Measurements from ENCODE around the gene LENEP. TPM values are rescaled to one million over a fixed set of nuclear protein-coding genes. Genes with fewer than 3 reads are reported as not detected.

LENEP gene
- total RNA-seq, 2 donors from 2014 or later, result not detected

DNA sequence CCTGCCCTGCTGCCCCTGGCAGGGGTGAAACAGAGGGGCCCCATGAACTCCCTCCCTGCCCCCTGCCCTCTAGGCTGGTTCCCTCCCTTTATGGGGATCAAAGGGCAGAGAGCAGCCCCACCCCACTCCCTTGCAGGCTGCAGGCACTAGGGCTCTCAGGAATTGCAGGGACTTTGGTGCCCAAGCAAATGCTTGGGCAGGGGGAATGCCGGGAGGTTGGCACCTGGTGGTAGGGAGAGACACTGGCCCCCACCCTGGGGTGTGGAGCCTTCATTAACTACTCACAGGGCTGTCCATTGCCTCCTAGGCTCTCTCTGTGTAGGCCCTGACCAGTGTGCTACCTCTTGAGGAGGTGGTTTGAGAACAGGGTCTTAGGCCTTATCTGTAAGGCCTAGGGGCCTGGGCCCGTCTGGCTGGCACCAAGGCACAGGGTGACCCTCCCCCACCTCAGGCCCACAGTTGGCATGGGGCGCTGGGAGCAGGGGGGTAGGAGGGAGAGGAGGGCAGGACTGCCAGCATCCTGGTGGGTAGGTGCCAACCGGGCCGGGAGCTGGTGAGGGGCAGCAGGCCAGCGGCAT, 14.0 kb downstream of the LENEP start:
- DNase-seq (ENCODE audit: low spot score), result no peak
- Histone ChIP-seq H3K36me3 (no peaks in the 10 kb centered on the region), H3K4me1 (peaks cover 0 to 86% of the 10 kb centered on the region in 2 donors), H3K27ac (peak overlapping the region; percentile 98 to 99), H3K4me3 (peak overlapping the region in 1 of 2 donors; percentile 20), H3K9me3 (no peaks in the 10 kb centered on the region), H3K27me3 (no peaks in the 10 kb centered on the region)
- TF ChIP-seq, protein P1, sequence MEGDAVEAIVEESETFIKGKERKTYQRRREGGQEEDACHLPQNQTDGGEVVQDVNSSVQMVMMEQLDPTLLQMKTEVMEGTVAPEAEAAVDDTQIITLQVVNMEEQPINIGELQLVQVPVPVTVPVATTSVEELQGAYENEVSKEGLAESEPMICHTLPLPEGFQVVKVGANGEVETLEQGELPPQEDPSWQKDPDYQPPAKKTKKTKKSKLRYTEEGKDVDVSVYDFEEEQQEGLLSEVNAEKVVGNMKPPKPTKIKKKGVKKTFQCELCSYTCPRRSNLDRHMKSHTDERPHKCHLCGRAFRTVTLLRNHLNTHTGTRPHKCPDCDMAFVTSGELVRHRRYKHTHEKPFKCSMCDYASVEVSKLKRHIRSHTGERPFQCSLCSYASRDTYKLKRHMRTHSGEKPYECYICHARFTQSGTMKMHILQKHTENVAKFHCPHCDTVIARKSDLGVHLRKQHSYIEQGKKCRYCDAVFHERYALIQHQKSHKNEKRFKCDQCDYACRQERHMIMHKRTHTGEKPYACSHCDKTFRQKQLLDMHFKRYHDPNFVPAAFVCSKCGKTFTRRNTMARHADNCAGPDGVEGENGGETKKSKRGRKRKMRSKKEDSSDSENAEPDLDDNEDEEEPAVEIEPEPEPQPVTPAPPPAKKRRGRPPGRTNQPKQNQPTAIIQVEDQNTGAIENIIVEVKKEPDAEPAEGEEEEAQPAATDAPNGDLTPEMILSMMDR (IDR thresholded peaks at IDR 0.05), result no peak

DNA sequence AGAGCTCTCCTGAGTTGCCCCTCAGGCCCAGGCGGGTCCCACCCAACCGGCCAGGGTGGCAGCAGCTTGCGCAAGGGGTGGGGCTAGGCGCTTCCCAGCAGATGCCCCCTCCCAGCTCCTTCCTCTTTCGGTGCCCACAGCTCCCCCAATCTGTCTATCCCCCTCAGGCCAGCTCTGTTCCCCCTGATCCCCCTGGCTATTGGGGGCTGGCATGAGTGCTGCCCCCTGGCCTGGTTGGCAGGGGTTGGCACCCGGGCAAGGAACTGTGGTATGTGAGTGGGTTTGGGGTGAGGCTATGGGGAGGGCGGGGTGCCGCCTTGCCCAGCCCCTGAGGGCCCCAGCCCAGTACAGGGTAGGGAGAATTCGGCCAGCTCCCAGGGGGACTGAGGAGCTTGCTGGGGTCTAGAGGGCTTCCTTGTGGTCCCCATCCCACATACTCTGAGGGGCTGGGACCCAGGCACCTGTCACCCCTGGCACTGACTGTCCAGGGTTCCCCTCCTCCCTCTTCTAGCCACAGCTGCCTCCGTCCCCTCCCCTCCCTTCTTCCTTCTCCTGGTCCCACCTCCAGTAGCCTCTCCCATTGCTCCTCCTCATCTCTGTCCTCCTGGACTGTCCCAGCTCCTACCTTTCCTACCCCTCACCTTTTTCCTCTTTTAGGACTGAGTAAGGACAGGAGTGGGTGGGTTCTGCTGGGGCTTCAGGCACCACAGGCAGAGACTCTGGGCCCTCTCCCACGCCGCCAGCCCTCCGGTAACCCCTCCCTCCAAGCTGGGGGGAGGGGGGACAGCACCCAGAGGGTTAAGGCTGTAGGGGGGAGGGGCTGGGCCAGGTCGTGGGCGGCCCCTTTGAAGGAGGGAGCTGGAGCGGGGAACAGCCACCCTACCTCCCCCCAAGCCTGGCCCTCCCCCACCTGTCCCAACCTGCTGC, 14.9 kb downstream of the LENEP start:
- Histone ChIP-seq H3K27me3 (no peaks in the 10 kb centered on the region), H3K9me3 (no peaks in the 10 kb centered on the region), H3K4me1 (peaks cover 0 to 93% of the 10 kb centered on the region in 2 donors), H3K36me3 (no peaks in the 10 kb centered on the region), H3K27ac (peak overlapping the region; percentile 98 to 99), H3K4me3 (peak overlapping the region; percentile 7 to 20)
- DNase-seq (ENCODE audit: low spot score), result no peak
- TF ChIP-seq, protein P1 (IDR thresholded peaks at IDR 0.05), result no peak

DNA sequence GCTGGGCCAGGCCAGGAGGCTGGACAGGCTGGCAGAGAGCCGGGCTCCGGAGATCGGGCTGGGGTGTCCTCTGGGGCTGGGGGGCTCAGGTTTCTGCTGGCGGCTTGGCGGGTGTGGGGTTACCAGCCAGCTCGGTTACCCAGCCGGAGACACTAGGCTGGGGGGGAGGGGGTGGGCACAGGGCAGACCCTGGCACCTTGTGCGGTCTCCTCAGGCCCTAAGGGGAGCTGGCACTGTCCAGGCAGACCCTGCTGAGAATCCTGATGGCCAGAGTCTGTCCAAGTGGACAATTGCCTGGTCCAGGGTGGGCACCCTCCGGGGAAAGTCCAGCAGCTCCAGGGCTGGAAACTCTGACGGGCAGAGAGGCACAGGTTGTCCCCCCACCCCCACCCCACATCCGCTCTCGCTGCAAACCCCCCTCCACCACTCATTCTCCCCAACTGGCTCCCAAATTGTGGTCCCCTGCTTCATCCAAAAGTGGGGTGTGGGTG, 15.9 kb downstream of the LENEP start:
- H3K27me3 ChIP-seq, result no peaks in the 10 kb centered on the region
- H3K9me3 ChIP-seq, result no peaks in the 10 kb centered on the region
- H3K4me3 ChIP-seq, result peak overlapping the region; percentile 20 to 21
- H3K36me3 ChIP-seq, result peaks cover 5% of the 10 kb centered on the region
- peak overlapping the region in 1 of 2 donors; percentile 99 for H3K27ac ChIP-seq
- no peak for DNase-seq (ENCODE audit: low spot score)
- TF ChIP-seq, protein P1 (IDR thresholded peaks at IDR 0.05), result no peak
- H3K4me1 ChIP-seq, result peaks cover 0 to 93% of the 10 kb centered on the region in 2 donors

DNA sequence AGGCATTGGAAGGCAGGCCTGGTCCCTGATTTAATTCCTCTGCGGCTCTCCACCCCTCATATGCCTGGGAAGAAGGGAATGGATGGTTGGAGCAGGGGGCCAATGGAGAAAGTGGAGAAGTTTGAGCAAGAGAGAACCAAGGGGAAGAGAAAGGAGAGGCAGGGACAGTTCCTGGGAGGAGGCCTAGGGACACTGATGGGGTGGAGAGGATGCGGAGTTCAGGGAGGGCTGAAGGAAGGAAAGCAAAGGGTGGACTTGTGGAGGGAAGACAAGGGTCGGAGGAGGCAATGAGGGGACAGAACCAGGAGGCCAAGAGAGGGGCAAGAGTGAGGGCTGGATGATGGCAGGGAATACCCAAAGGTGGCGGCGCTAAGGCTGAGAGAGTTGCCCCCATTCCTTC, 16.4 kb downstream of the LENEP start:
- peaks cover 10% of the 10 kb centered on the region for H3K36me3 ChIP-seq
- H3K27ac ChIP-seq, result peak overlapping the region in 1 of 2 donors; percentile 99
- H3K4me3 ChIP-seq, result peak overlapping the region in 1 of 2 donors; percentile 20
- no peaks in the 10 kb centered on the region for H3K9me3 ChIP-seq
- TF ChIP-seq, protein P1 (IDR thresholded peaks at IDR 0.05), result no peak
- no peak for DNase-seq (ENCODE audit: low spot score)
- H3K4me1 ChIP-seq, result peaks cover 0 to 88% of the 10 kb centered on the region in 2 donors
- H3K27me3 ChIP-seq, result no peaks in the 10 kb centered on the region

DNA sequence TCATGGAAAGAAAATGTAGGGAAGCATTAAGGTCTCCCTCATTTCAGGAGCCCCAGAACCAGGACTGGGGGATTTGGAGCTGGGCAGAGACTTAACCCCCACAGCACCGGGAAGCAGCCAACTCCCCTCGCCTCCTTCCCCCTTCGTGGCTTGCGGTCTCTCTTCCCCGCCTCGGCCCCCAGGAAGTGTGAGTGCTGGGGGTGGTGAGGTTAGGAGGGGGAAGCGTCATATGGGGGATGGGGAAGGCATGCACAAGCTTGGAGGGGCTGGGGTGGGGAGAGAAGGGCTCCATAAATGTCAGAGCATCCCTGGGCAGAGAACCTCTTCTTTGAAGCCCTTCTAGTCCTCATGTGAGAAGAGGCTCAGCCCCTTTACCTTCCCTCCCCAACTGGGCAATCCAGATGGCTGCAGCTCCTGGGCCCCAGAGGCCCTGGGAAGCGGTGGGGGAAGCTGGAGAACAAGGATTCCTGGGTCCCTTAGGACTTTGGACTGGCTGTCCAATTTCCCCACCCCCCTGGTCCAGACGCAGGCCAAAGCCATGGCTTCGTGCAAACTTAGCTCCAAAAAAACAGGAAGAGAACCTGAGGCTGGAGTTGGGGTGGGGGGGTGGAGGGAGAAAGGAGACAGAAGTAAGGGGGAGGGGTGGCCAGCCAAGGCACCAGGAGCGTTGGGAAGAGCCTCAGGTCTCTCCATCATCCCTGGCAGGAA, 17.0 kb downstream of the LENEP start:
- TF ChIP-seq, protein P1 (IDR thresholded peaks at IDR 0.05), result no peak
- Histone ChIP-seq H3K9me3 (no peaks in the 10 kb centered on the region), H3K36me3 (peaks cover 16% of the 10 kb centered on the region), H3K27me3 (no peaks in the 10 kb centered on the region), H3K27ac (peak overlapping the region; percentile 32 to 99), H3K4me1 (peaks cover 0 to 82% of the 10 kb centered on the region in 2 donors), H3K4me3 (no peak overlapping the region)
- DNase-seq (ENCODE audit: low spot score), result no peak
